Activated CD8-positive, alpha-beta T cell treated with anti-CD3 and anti-CD28 coated beads, Interleukin-2, amount 10 ng/mL, durations not matched to agents 7 days and 5 days (primary cell): Measurements from ENCODE around the gene CXCR2. TPM values are rescaled to one million over a fixed set of nuclear protein-coding genes. Genes with fewer than 3 reads are reported as not detected.
"Not testable (repeated sequence)": the region's sequence is repeated elsewhere in the genome, so short reads cannot be mapped to it uniquely, and the experiment has no call there.

ENCODE experiments used
- ATAC-seq: fragments of 150-1000 bp; cut with Tn5 transposase; one replicate; pipeline ENCODE4 v1.10.0; 2021; ENCODE audit warnings: moderate library complexity
- CTCF ChIA-PET: fragments of 350-600 bp; sonication (Branson Sonifier 250); formaldehyde crosslinking; loops from one replicate; lab custom pipeline; 2021; ENCODE audit warnings: antibody characterized with exemption; lab: Charles Lee
- POLR2A ChIA-PET: fragments of 350-600 bp; sonication (Branson Sonifier 250); formaldehyde crosslinking; loops from one replicate; lab custom pipeline; 2021; ENCODE audit warnings: antibody characterized with exemption; lab: Charles Lee
- DNase-seq: peaks from one replicate; pipeline ENCODE4 v3.0.0-alpha.2; 2020
- H3K27ac Mint-ChIP-seq: one replicate; pipeline ENCODE4 v1.8.0; 2021; ENCODE audit warnings: mild to moderate bottlenecking, mixed read lengths
- H3K27me3 Mint-ChIP-seq: one replicate; pipeline ENCODE4 v1.8.0; 2021; ENCODE audit warnings: low read depth, mixed read lengths
- H3K36me3 Mint-ChIP-seq: one replicate; pipeline ENCODE4 v1.8.0; 2021; ENCODE audit warnings: low read depth, mixed read lengths
- H3K4me1 Mint-ChIP-seq: one replicate; pipeline ENCODE4 v1.8.0; 2021; ENCODE audit warnings: low read depth, mixed read lengths
- H3K4me3 Mint-ChIP-seq: one replicate; pipeline ENCODE4 v1.8.0; 2021; ENCODE audit warnings: mild to moderate bottlenecking, mixed read lengths
- H3K9me3 Mint-ChIP-seq: one replicate; pipeline ENCODE4 v1.8.0; 2022; ENCODE audit warnings: mixed read lengths; ENCODE audit not compliant: insufficient read depth
- total RNA-seq, 2 experiments: library from RNA; stranded (reverse); gene quantifications; one replicate each; pipeline ENCODE4 v1.2.3, GENCODE V29; 2021

Gene CXCR2
- total RNA-seq, 2 experiments from 2014 or later, result 0.50 TPM; not detected in 1

GRCh38 chr2:218095853-218096252 is 30.0 kb upstream of the CXCR2 start:
- Mint-ChIP-seq H3K9me3 (no peaks in the 10 kb centered on the region), H3K4me1 (no peaks in the 10 kb centered on the region), H3K27ac (no peak overlapping the region), H3K36me3 (no peaks in the 10 kb centered on the region), H3K27me3 (peaks cover 29% of the 10 kb centered on the region), H3K4me3 (no peak overlapping the region)
- ChIA-PET POLR2A (no interaction called here), CTCF (no interaction called here)
- ATAC-seq, result no peak
- no peak for DNase-seq

- ChIA-PET POLR2A (no interaction called here), CTCF (no interaction called here)
- H3K9me3 Mint-ChIP-seq, result no peaks in the 10 kb centered on the region
- peaks cover 43% of the 10 kb centered on the region for H3K27me3 Mint-ChIP-seq
- no peak overlapping the region for H3K4me3 Mint-ChIP-seq
- DNase-seq (no peak), ATAC-seq (no peak)
- H3K36me3 Mint-ChIP-seq, result no peaks in the 10 kb centered on the region
- no peak overlapping the region for H3K27ac Mint-ChIP-seq
- H3K4me1 Mint-ChIP-seq, result no peaks in the 10 kb centered on the region
Measured at GRCh38 chr2:218097975-218098374, 27.9 kb upstream of the CXCR2 start.

GRCh38 chr2:218108834-218109233 is 17.0 kb upstream of the CXCR2 start:
- H3K4me1 Mint-ChIP-seq, H3K4me3 Mint-ChIP-seq, H3K36me3 Mint-ChIP-seq, CTCF ChIA-PET, H3K27ac Mint-ChIP-seq, DNase-seq, ATAC-seq, H3K9me3 Mint-ChIP-seq: not testable (repeated sequence)
- peaks cover 28% of the 10 kb centered on the region for H3K27me3 Mint-ChIP-seq
- POLR2A ChIA-PET, result interaction anchor here (0.6 kb wide), 1 partner anchor 58 kb away, joined by 3 read pairs; the partner anchor contains the start of gene CXCR1

- peaks cover 15% of the 10 kb centered on the region for H3K9me3 Mint-ChIP-seq
- CTCF ChIA-PET, H3K27me3 Mint-ChIP-seq, DNase-seq, ATAC-seq, H3K4me1 Mint-ChIP-seq, POLR2A ChIA-PET, H3K4me3 Mint-ChIP-seq, H3K36me3 Mint-ChIP-seq, H3K27ac Mint-ChIP-seq: not testable (repeated sequence)
Measured at GRCh38 chr2:218121789-218122188, 4.0 kb upstream of the CXCR2 start.

- H3K27me3 Mint-ChIP-seq, H3K27ac Mint-ChIP-seq, ATAC-seq, CTCF ChIA-PET, POLR2A ChIA-PET, H3K4me1 Mint-ChIP-seq, H3K36me3 Mint-ChIP-seq, H3K4me3 Mint-ChIP-seq, DNase-seq: not testable (repeated sequence)
- H3K9me3 Mint-ChIP-seq, result peaks cover 14% of the 10 kb centered on the region
Measured at GRCh38 chr2:218122286-218122685, 3.5 kb upstream of the CXCR2 start.

GRCh38 chr2:218123986-218124385 is 1.8 kb upstream of the CXCR2 start:
- CTCF ChIA-PET, result no interaction called here

GRCh38 chr2:218125095-218125494 is 733 bp upstream of the CXCR2 start:
- POLR2A ChIA-PET, result no interaction called here
- DNase-seq (no peak), ATAC-seq (no peak)
- CTCF ChIA-PET, result no interaction called here
- H3K36me3 Mint-ChIP-seq, result no peaks in the 10 kb centered on the region
- no peak overlapping the region for H3K27ac Mint-ChIP-seq
- H3K27me3 Mint-ChIP-seq, result peaks cover 19% of the 10 kb centered on the region
- H3K4me3 Mint-ChIP-seq, result no peak overlapping the region
- H3K9me3 Mint-ChIP-seq, result peaks cover 10% of the 10 kb centered on the region
- peaks cover 10% of the 10 kb centered on the region for H3K4me1 Mint-ChIP-seq

More at GRCh38 chr2:218123986-218124385, 1.8 kb upstream of the CXCR2 start:
- POLR2A ChIA-PET, result no interaction called here
- DNase-seq, result no peak
- H3K9me3 Mint-ChIP-seq, result peaks cover 10% of the 10 kb centered on the region
- no peak for ATAC-seq
- H3K27ac Mint-ChIP-seq, result no peak overlapping the region
- no peak overlapping the region for H3K4me3 Mint-ChIP-seq
- H3K4me1 Mint-ChIP-seq, result peaks cover 10% of the 10 kb centered on the region
- H3K27me3 Mint-ChIP-seq, result peaks cover 18% of the 10 kb centered on the region
- no peaks in the 10 kb centered on the region for H3K36me3 Mint-ChIP-seq

GRCh38 chr2:218127929-218128455 is 2.2 kb downstream of the CXCR2 start:
- no peak overlapping the region for H3K27ac Mint-ChIP-seq
- CTCF ChIA-PET, result no interaction called here
- no peak overlapping the region for H3K4me3 Mint-ChIP-seq
- no peaks in the 10 kb centered on the region for H3K36me3 Mint-ChIP-seq
- no peak for DNase-seq
- H3K27me3 Mint-ChIP-seq, result peaks cover 16% of the 10 kb centered on the region
- no peak for ATAC-seq
- H3K4me1 Mint-ChIP-seq, result peaks cover 10% of the 10 kb centered on the region
- POLR2A ChIA-PET, result no interaction called here
- no peaks in the 10 kb centered on the region for H3K9me3 Mint-ChIP-seq

GRCh38 chr2:218128781-218129457 is 3.1 kb downstream of the CXCR2 start:
- DNase-seq, result no peak
- no peaks in the 10 kb centered on the region for H3K9me3 Mint-ChIP-seq
- H3K27ac Mint-ChIP-seq, result no peak overlapping the region
- ChIA-PET POLR2A (no interaction called here), CTCF (interaction anchor here (1.4 kb wide), 1 partner anchor 100 kb away, joined by 4 read pairs; no protein-coding TSS in a partner anchor)
- H3K4me1 Mint-ChIP-seq, result peaks cover 10% of the 10 kb centered on the region
- H3K27me3 Mint-ChIP-seq, result peaks cover 17% of the 10 kb centered on the region
- no peak for ATAC-seq
- no peaks in the 10 kb centered on the region for H3K36me3 Mint-ChIP-seq
- no peak overlapping the region for H3K4me3 Mint-ChIP-seq

GRCh38 chr2:218129458-218130135 is 3.8 kb downstream of the CXCR2 start:
- Mint-ChIP-seq H3K4me3 (no peak overlapping the region), H3K9me3 (no peaks in the 10 kb centered on the region), H3K4me1 (peaks cover 10% of the 10 kb centered on the region), H3K27me3 (peaks cover 17% of the 10 kb centered on the region), H3K36me3 (no peaks in the 10 kb centered on the region), H3K27ac (no peak overlapping the region)
- POLR2A ChIA-PET, result no interaction called here
- ATAC-seq, result no peak
- no peak for DNase-seq
- CTCF ChIA-PET, result interaction anchor here (1.4 kb wide), 1 partner anchor 100 kb away, joined by 4 read pairs; no protein-coding TSS in a partner anchor

GRCh38 chr2:218130377-218130776 is 4.5 kb downstream of the CXCR2 start:
- POLR2A ChIA-PET, result no interaction called here

GRCh38 chr2:218130822-218131221 is 5.0 kb downstream of the CXCR2 start:
- no peaks in the 10 kb centered on the region for H3K9me3 Mint-ChIP-seq
- H3K27ac Mint-ChIP-seq, result no peak overlapping the region
- ATAC-seq, result no peak
- no peaks in the 10 kb centered on the region for H3K36me3 Mint-ChIP-seq
- no peak overlapping the region for H3K4me3 Mint-ChIP-seq
- ChIA-PET CTCF (no interaction called here), POLR2A (no interaction called here)
- peaks cover 3% of the 10 kb centered on the region for H3K4me1 Mint-ChIP-seq
- H3K27me3 Mint-ChIP-seq, result peaks cover 17% of the 10 kb centered on the region
- no peak for DNase-seq

More at GRCh38 chr2:218130377-218130776, 4.5 kb downstream of the CXCR2 start:
- Mint-ChIP-seq H3K9me3 (no peaks in the 10 kb centered on the region), H3K4me1 (peaks cover 8% of the 10 kb centered on the region), H3K27me3 (peaks cover 17% of the 10 kb centered on the region), H3K4me3 (no peak overlapping the region), H3K36me3 (no peaks in the 10 kb centered on the region), H3K27ac (no peak overlapping the region)
- ATAC-seq (no peak), DNase-seq (no peak)
- CTCF ChIA-PET, result no interaction called here
